Caco-2 (cell line): ENCODE measurements around the gene MOSPD2. TPM values are rescaled to one million over a fixed set of nuclear protein-coding genes. Genes with fewer than 3 reads are reported as not detected.
A peak's percentile ranks its signal among the peaks of the same experiment; 100 is the strongest.

Source experiments
- Bru-seq: library from RNA; stranded (reverse); fragments of 400-500 nt; gene quantifications from one replicate; lab custom pipeline; 2021; lab: Mats Ljungman, UMichigan
- BruChase-seq, 2 experiments: library from RNA; stranded (reverse); fragments of 400-500 nt; gene quantifications; one replicate each; lab custom pipeline; 2021; lab: Mats Ljungman, UMichigan
- BruUV-seq: library from RNA; stranded (reverse); fragments of 400-500 nt; replicated peaks from 2 replicates; lab custom pipeline; 2021; lab: Mats Ljungman, UMichigan
- CTCF ChIA-PET: fragments of 300-600 bp; sonication (Branson Sonifier 250); formaldehyde crosslinking; loops from one replicate; lab custom pipeline; 2022; ENCODE audit warnings: antibody characterized with exemption; lab: Charles Lee
- POLR2A ChIA-PET: fragments of 300-600 bp; sonication (Branson Sonifier 250); formaldehyde crosslinking; loops from one replicate; lab custom pipeline; 2022; ENCODE audit warnings: antibody characterized with exemption; lab: Charles Lee
- DNase-seq, 2 experiments: peaks; one replicate each; pipeline versions ENCODE4 v3.0.0 to v3.0.0-alpha.2; 2020 to 2022
- H3K27me3 ChIP-seq: replicated peaks from 2 replicates; pipeline ENCODE4 v1.6.0; 2011; ENCODE audit warnings: low read length; ENCODE audit not compliant: control insufficient read depth, insufficient read depth
- H3K36me3 ChIP-seq: 2 replicates; pipeline ENCODE4 v1.5.1; 2011; ENCODE audit warnings: low read length; ENCODE audit not compliant: control insufficient read depth, insufficient read depth
- H3K4me1 ChIP-seq: fragments of 250-450 bp; sonication (Bioruptor Pico); 2 replicates; pipeline ENCODE4 v1.5.1; 2020; ENCODE audit warnings: mild to moderate bottlenecking
- H3K4me3 ChIP-seq: 2 replicates; pipeline ENCODE4 v1.5.1; 2011; ENCODE audit warnings: low read depth, mild to moderate bottlenecking, control low read depth, low read length
- H3K9me3 ChIP-seq: fragments of 250-450 bp; sonication (Bioruptor Pico); 2 replicates; pipeline ENCODE4 v1.5.1; 2020; ENCODE audit warnings: mild to moderate bottlenecking, moderate library complexity
- H3K27ac Mint-ChIP-seq: one replicate; pipeline ENCODE4 v1.8.0; 2022; ENCODE audit warnings: mixed read lengths; ENCODE audit not compliant: unreplicated experiment
- H3K27me3 Mint-ChIP-seq: one replicate; pipeline ENCODE4 v1.8.0; 2022; ENCODE audit warnings: mixed read lengths; ENCODE audit not compliant: insufficient read depth, unreplicated experiment
- H3K36me3 Mint-ChIP-seq: one replicate; pipeline ENCODE4 v1.8.0; 2022; ENCODE audit warnings: mild to moderate bottlenecking, mixed read lengths; ENCODE audit not compliant: insufficient read depth, unreplicated experiment
- H3K4me1 Mint-ChIP-seq: one replicate; pipeline ENCODE4 v1.8.0; 2022; ENCODE audit warnings: low read depth, mixed read lengths; ENCODE audit not compliant: unreplicated experiment
- H3K4me3 Mint-ChIP-seq: one replicate; pipeline ENCODE4 v1.8.0; 2022; ENCODE audit warnings: mild to moderate bottlenecking, moderate library complexity, mixed read lengths; ENCODE audit not compliant: unreplicated experiment
- H3K9me3 Mint-ChIP-seq: one replicate; pipeline ENCODE4 v1.8.0; 2022; ENCODE audit warnings: mixed read lengths; ENCODE audit not compliant: unreplicated experiment
- CTCF ChIP-seq, 2 experiments: fragments of 200-600 bp in 1 of 2; IDR thresholded peaks; 1 replicate in 1 of 2; 2 replicates in 1 of 2; pipeline versions ENCODE4 v1.5.1 to v1.8.0; 2011 to 2022; ENCODE audit warnings: antibody characterized with exemption in 1 of 2, control low read depth in 1 of 2, inconsistent platforms in 1 of 2, low read depth in 1 of 2, low read length in 1 of 2, mild to moderate bottlenecking in 1 of 2, moderate library complexity in 1 of 2; ENCODE audit not compliant: insufficient read depth in 1 of 2, severe bottlenecking in 1 of 2, unreplicated experiment in 1 of 2
- intact Hi-C: fragments of 100-400 bp; cut with micrococcal nuclease; formaldehyde crosslinking; loops from one replicate; pipeline ENCODE4 v1.10.0; 2022; ENCODE audit not compliant: unreplicated experiment
- long read RNA-seq: library from polyadenylated mRNA; stranded (forward); transcript quantifications from one replicate; pipeline ENCODE4 v2.0.0, GENCODE V29; 2022
- total RNA-seq: library from RNA; stranded (reverse); gene quantifications from 2 replicates; pipeline ENCODE4 v1.2.3, GENCODE V29; 2022

Gene MOSPD2
- total RNA-seq (13.0 and 13.8 TPM in 2 replicates), Bru-seq, nascent RNA (percentile 67 among the genes with signal in this experiment), BruChase-seq, experiment 1, labeled RNA remaining after a 2-hour chase (percentile 67 among the genes with signal in this experiment), BruChase-seq, experiment 2, labeled RNA remaining after a 6-hour chase (percentile 64 among the genes with signal in this experiment)
- long read RNA-seq, full-length matches to known transcripts = 8 of 12 reads
- long read RNA-seq, partial matches to known transcripts = 0 of 12 reads
- long read RNA-seq, other reads (novel, unspliced or antisense) = 4 of 12 reads

GRCh38 chrX:14872851-14873675 is at the start of gene MOSPD2, which contains the start of gene FANCB:
Gene MOSPD2 (plus strand): TSS chrX:14873421. CDS start chrX:14873529, 108 bp downstream.
Gene FANCB (minus strand): TSS chrX:14873069. CDS start chrX:14865510, 7,559 bp downstream.
- no peaks in the 10 kb centered on the region for H3K9me3 Mint-ChIP-seq
- H3K36me3 ChIP-seq = no peaks in the 10 kb centered on the region
- H3K27ac Mint-ChIP-seq = peak within 1 kb of the TSS; percentile 64
- intact Hi-C loops = loop anchor here (10.0 kb wide), 1 partner anchor 272 kb away; no protein-coding TSS in a partner anchor
- no peaks in the 10 kb centered on the region for H3K4me1 ChIP-seq
- no peaks in the 10 kb centered on the region for H3K27me3 ChIP-seq
- no peaks in the 10 kb centered on the region for H3K36me3 Mint-ChIP-seq
- no peaks in the 10 kb centered on the region for H3K9me3 ChIP-seq
- no TSS peak for BruUV-seq
- peak within 1 kb of the TSS; percentile 78 for H3K4me3 Mint-ChIP-seq
- no peaks in the 10 kb centered on the region for H3K27me3 Mint-ChIP-seq
- H3K4me3 ChIP-seq = peak within 1 kb of the TSS; percentile 81
- TF ChIP-seq CTCF (IDR thresholded peaks at IDR 0.05; ENCODE audit: insufficient read depth in 1 of 2, low read depth in 1 of 2, low read length in 1 of 2, severe bottlenecking in 1 of 2, unreplicated experiment in 1 of 2) = no peak
- H3K4me1 Mint-ChIP-seq = no peaks in the 10 kb centered on the region
- peak; percentile 95 to 96 for DNase-seq
- CTCF ChIA-PET = interaction anchor here (0.5 kb wide), 1 partner anchor 227 kb away, joined by 3 read pairs; no protein-coding TSS in a partner anchor
- POLR2A ChIA-PET = interaction anchor here (0.5 to 1.1 kb wide), 4 partner anchors 31 to 1138 kb away, joined by 3 to 5 read pairs (median 4); partner anchors contain the start of genes OFD1 and TRAPPC2

DNA sequence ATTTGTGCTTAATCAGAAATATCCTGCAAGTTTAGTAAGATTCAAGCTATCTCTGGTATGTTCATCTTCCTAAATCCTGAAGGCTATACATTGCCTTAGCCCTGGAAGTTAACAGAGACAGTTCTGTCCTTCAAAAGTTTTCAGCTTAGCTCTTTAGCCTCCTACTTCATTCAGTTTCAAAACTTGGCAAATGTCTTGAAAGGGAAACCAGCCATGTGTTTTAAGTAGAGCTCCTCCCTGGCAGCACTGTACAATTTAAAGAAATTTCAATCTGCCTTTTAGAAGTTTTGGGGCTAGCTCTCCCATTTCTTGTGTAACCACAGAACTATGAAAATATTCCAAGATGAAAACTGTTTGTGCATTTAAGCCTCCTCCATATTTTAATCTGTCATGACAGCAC is 47.4 kb upstream of the MOSPD2 start:
- Mint-ChIP-seq H3K36me3 (no peaks in the 10 kb centered on the region), H3K27ac (no peak overlapping the region), H3K9me3 (no peaks in the 10 kb centered on the region), H3K4me1 (no peaks in the 10 kb centered on the region), H3K4me3 (no peak overlapping the region), H3K27me3 (no peaks in the 10 kb centered on the region)
- no peak for DNase-seq
- ChIA-PET POLR2A (no interaction called here), CTCF (no interaction called here)
- no peaks in the 10 kb centered on the region for H3K9me3 ChIP-seq
- TF ChIP-seq CTCF (IDR thresholded peaks at IDR 0.05; ENCODE audit: insufficient read depth in 1 of 2, low read depth in 1 of 2, low read length in 1 of 2, severe bottlenecking in 1 of 2, unreplicated experiment in 1 of 2) = no peak
- H3K4me3 ChIP-seq = no peak overlapping the region
- no peaks in the 10 kb centered on the region for H3K4me1 ChIP-seq
- no TSS peak for BruUV-seq
- intact Hi-C loops = no loop called here
- no peaks in the 10 kb centered on the region for H3K36me3 ChIP-seq
- H3K27me3 ChIP-seq = no peaks in the 10 kb centered on the region

- no peak overlapping the region for H3K4me3 Mint-ChIP-seq
- BruUV-seq = no TSS peak
- DNase-seq = no peak
- no peak overlapping the region for H3K27ac Mint-ChIP-seq
- intact Hi-C loops = no loop called here
- no peaks in the 10 kb centered on the region for H3K36me3 Mint-ChIP-seq
- no peaks in the 10 kb centered on the region for H3K4me1 Mint-ChIP-seq
- Histone ChIP-seq H3K27me3 (no peaks in the 10 kb centered on the region), H3K36me3 (no peaks in the 10 kb centered on the region), H3K9me3 (no peaks in the 10 kb centered on the region), H3K4me1 (no peaks in the 10 kb centered on the region), H3K4me3 (no peak overlapping the region)
- no peak for TF ChIP-seq CTCF (IDR thresholded peaks at IDR 0.05; ENCODE audit: insufficient read depth in 1 of 2, low read depth in 1 of 2, low read length in 1 of 2, severe bottlenecking in 1 of 2, unreplicated experiment in 1 of 2)
- CTCF ChIA-PET = no interaction called here
- no peaks in the 10 kb centered on the region for H3K27me3 Mint-ChIP-seq
- H3K9me3 Mint-ChIP-seq = no peaks in the 10 kb centered on the region
- POLR2A ChIA-PET = no interaction called here
Observed at GRCh38 chrX:14826319-14826718, 46.9 kb upstream of the MOSPD2 start.
